Left renal cortex interstitium (tissue), 4 donors: ENCODE data around the gene EIF3B. TPM values are rescaled to one million over a fixed set of nuclear protein-coding genes. Genes with fewer than 3 reads are reported as not detected.
"Not testable (repeated sequence)": the region's sequence is repeated elsewhere in the genome, so short reads cannot be mapped to it uniquely, and the experiment has no call there.

Experiments
- DNase-seq, 4 donors: peaks; one replicate each; pipeline ENCODE4 v3.0.0-alpha.2; 2013; ENCODE audit warnings: low read depth in 4 of 4, low spot score in 2 of 4, missing footprints in 1 of 4
- polyA plus RNA-seq, 4 donors: library from polyadenylated mRNA; unstranded; fragments of 120-200 nt; gene quantifications; one replicate each; pipeline ENCODE4 v1.2.1, GENCODE V29; 2013; ENCODE audit not compliant: insufficient read length in 4 of 4

The EIF3B gene
- polyA plus RNA-seq, 4 donors: 136 to 174 (median 148) TPM

DNA sequence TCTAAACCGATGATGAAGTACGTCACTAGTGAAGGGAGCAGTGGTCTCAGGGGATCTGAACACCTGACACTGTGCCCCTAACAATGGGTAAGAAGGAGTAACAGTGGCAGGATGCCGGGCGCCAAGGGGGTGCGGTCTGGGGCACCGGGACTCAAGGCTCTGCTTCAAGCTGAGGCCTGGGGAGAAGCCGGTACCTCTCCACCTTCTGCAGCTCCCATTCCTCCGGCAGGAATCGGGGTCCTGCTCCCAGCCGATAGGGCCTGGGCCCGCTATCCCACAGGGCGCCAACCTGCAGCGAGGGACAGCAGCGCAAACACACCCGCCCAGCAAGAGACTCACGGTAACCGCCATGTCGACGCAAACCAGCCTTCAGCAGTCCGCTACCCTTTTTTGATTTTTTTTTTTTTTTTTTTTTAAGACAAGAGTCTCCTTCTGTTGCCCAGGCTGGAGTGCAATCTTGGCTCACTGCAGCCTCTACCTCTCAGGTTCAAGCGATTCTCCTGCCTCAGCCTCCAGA, 40.0 kb downstream of the EIF3B start:
- no peak for DNase-seq

- no peak for DNase-seq
These were observed 43.9 kb downstream of the EIF3B start for GRCh38 chr7:2398506-2398905.

DNA sequence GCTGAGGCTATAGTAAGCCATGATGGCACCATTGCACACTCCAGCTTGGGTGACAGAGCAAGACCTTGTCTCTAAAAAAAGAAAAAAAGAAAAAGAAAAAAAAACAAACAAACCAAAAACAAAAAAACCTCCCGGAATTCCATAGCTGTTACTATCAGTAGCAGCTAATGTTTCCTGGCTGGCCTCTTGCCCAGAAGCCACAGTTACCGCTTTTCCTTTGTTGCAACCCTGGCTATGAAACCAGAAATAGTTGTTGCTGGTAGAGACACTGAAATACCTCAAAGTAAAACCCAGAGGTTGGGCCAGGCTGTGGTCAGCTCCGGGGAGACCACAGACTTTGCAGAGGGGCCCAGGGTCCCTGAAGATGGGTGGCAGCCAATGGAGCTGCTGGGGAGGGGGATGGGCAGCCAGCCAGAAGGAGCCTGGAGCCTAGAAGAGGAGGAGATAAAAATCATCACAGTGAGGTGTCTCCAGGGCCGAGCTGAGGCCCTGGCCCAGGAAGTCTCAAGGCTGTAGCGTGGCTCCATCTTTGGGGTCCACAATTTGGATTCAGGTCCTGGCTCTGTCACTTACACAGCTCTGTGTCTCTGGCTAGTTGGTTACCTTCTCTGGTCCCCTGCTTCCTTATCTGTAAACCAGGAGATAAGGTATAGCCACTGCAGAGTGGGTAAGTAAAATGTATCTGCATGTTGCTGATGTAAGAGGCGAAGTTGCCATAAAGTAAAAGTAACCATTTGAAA, 45.4 kb downstream of the EIF3B start:
- peak in 3 of 4 donors; percentile 52 to 84 (median 73) for DNase-seq

- no peak for DNase-seq
These were observed 48.0 kb downstream of the EIF3B start for GRCh38 chr7:2402687-2403013.

DNA sequence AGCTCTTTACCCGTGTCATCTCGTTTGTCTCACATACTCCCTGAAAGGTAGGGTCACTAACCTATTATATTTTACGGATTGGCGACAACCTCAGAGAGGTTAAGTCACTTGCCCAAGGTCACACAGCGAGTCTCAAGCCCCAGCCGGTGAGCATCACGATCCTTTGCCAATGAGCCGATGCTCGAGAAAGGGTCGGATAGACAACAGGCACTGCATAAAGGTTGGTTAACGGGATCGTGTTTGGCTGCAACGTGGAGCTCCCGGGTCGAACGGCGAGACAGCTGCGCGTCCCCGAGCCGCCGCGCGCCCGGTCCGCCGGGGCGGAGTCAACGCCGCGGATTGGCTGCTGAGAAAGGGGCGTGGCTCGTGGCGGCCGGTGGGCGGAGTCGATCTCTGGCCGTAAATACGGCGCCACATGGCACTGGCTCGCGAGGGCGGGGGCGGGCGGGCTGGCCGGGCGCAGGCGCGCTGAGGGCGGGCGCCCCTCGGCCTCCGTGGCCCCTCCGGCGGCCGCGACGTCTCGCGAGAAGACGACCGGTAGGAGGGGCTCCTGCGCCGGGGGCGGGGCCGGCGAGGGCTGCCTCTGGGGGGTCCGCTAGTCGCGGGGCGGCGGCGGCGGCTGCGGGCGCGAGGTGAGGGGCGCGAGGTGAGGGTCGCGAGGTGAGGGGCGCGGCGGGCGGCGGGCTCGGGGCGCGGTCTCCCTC, 48.5 kb downstream of the EIF3B start, which contains the start of gene CHST12:
TSS of gene CHST12 (plus strand) at position 598 of the 704 bp plus-strand sequence. CDS start 29,029 bp downstream, outside the sequence.
- DNase-seq: peak in 3 of 4 donors; percentile 72 to 89 (median 85)

DNA sequence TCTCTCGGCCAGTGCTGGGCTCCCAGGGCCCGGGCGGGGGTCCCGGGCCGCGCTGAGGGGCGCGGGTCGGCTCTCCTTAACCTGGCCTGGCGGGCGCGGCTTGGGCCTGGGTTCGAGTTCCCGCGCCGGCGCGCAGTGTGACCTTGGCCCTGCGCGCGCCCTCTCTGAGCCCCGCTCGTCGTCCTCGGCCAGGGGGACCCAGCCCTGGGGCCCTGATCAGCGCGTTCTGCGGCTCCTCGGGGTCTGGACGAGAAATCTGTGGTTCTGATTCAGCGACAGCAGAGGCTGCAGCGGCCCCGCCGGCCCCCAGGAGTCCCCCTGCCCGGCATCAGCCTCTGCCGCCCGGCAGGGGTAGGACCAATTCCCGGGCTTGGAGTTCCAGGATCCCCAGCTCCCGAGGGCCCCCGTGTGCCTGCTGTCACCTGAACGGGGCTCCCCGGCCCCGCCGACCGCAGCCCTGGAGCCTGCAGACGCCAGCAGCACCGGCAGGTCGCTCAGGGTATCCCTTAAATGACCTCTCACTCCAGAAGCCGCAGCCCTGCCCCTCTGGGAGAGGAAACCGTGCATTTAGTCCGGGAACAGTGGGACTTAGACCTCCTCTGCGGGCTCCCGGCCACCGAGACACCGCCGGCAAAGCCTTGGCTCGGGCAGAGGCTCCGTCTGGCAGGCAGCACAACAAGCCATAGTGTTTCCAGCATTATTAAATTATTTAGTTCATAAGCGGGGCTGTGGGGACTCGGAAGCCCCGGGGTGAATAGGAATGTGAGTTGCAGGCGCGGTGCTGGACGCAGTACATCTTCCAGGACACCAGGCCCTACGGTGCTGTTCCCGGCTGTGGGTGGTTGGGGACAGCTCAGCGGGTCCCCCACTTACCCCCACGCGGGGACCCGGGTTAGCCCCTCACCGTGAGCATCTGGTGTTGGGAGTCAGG, 49.4 kb downstream of the EIF3B start:
- DNase-seq: no peak

GRCh38 chr7:2404714-2405119, 50.1 kb downstream of the EIF3B start:
- DNase-seq: no peak

DNA sequence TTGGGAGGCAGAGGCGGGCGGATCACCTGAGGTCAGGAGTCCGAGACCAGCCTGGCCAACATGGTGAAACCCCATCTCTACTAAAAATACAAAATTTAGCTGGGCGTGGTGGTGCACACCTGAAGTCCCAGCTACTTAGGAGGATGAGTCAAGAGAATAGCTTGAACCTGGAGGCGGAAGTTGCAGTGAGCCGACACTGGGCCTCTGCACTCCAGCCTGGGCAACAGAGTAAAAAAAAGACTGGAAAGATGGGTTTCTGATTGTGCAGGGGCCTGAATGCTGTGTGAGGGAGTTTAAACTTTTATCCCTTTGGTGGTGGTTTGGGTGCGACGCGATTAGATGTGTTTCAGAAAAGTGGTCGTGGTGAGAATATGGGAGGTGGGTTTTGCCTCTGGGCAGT, 50.6 kb downstream of the EIF3B start:
- DNase-seq: no peak

GRCh38 chr7:2405601-2406345, 51.1 kb downstream of the EIF3B start:
- no peak for DNase-seq

DNA sequence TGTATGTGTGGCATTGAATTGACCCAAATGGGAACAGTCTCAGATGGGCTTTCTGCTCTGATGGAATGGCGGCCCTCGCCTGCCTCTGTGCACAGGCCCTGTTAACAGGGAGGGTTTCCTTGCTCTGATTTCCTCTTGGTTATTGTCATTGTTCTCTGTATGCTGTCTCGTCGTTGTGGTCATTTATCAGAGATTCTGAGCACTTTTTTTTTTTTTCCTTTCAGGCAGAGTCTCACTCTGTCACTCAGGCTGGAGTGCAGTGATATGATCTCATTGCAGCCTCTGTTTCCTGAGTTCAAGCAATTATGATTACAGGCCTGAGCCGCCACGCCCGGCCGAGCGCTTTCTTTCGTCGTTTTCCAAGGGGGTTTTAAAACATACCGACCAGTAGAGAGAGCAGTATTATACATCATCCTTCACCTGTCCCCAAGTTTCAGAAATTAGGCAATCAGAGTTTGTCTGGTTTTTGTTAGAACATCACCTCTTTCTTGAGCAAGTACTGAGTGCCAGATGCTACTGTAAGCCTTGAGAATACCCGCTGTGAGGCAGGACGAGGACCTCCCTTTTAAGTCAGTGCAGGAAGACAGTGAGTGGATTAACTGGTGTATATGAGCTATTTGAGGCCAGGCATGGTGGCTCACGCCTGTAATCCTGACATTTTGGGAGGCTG, 55.3 kb downstream of the EIF3B start:
- no peak for DNase-seq

DNA sequence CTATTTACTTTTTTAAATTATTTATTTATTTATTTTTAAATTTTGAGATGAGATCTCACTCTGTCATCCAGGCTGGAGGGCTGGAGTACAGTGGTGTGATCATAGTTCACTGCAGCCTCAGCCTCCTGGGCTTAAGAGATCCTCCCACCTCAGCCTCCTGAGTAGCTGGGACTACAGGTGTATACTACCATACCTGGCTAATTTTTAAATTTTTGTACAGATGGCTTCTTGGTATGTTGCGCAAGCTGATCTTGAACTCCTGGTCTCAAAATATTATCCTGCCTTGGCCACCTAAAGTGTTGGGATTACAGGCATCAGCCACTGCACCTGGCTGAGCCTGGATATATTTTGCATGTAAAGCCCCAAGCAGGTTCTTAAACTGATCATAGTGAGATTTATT, 56.4 kb downstream of the EIF3B start:
- no peak for DNase-seq

- DNase-seq: no peak
These were observed 57.4 kb downstream of the EIF3B start for GRCh38 chr7:2411815-2412586.

DNA sequence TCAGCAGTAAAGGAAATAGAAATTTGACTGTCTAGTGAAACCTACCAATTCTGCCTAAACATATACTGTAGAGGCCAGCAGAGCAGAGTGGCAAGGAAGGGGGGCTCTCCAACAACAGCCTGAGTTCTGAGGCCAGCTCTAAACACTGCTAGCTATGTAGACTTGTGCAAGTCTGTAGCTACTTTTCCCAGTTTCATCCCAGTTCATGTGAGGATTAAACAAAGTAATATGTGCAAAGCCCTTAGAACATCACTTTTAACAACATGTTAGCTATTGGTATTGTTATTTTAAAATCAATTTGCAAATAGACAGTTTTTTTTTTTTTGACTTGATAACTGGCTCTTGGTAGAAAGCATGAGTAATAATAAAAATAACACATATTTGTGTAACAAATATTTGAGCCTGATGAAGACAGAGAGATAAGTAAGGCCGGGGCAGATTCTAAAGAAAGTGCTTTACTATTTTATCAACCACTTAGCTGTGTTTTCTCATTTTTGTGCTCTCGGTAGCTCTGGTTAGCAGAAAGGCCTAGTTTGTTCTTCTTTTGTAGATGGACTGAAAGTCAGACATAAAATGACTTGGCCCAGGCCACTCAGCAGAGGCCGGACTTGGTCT, 58.1 kb downstream of the EIF3B start:
- no peak for DNase-seq

GRCh38 chr7:2416063-2416462, 61.4 kb downstream of the EIF3B start:
- DNase-seq: no peak

GRCh38 chr7:2416650-2417049, 62.0 kb downstream of the EIF3B start:
- DNase-seq: no peak

DNA sequence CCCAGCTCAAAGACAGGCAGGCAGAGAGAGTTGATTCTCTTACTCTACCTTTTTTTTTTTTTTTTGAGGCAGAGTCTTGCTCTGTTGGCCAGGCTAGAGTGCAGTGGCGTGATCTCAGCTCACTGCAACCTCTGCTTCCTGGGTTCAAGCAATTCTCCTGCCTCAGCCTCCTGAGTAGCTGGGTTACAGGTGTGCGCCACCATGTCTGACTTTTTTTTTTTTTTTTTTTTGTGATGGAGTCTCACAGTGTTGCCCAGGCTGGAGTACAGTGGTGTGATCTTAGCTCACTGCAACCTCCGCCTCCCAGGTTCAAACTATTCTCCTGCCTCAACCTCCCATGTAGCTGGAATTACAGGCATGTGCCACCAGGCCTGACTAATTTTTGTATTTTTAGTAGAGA, 62.6 kb downstream of the EIF3B start:
- DNase-seq: not testable (repeated sequence)

DNA sequence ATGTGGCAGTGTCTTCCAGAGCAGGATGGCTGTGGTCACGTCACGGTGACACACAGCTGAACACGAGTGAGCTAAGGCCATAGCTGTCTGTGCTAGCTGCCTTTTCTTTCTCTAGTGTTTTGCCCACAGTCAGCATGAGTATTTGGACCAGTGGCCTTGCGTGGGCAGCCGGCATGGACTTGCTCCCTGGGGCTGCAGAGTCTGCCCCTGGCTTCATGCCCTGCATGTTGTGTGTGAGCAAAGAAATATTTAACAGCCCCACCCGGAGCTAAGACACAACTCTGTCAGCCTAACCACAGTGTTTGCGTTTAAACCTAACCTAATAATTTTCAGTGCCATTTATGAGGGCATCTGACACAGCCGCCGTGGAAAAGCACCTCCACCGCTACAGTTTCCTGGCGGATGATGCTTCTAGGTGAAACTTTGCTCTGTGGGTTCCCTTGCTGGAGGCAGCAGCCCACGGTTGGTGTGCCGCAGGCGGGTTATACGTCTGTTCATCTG, 63.4 kb downstream of the EIF3B start:
- no peak for DNase-seq

DNA sequence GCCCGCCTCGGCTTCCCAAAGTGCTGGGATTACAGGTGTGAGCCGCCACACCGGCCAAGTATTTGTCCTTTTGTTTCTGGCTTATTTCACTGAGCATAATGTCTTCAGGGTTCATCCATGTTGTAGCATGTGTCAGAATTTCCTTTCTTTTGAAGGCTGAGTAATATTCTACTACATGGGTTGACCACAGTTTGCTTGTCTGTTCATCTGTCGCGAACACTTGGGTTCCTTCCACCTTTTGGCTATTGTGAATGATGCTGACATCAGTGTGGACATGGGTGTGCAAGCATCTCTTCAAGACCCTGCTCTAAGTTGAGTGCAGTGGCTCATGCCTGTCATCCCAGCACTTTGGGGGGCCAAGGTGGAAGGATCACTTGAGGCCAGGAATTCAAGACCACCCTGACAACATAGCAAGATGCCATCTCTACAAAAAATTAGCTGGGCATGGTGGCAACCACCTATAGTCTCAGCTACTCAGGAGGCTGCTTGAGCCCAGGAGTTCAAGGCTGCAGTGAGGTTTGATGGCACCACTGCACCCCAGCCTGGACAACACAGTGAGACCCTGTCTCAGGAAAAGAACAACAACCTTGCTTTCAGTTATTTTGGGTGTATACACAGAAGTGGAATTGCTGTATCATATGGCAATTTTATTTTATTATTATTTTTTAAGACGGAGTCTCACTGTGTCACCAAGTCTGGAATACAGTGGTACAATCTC, 65.7 kb downstream of the EIF3B start:
- no peak for DNase-seq
